ENCODE results near the gene ASB6. TPM values are rescaled to one million over a fixed set of nuclear protein-coding genes. Genes with fewer than 3 reads are reported as not detected.

ASB6 gene
- total RNA-seq, 1 experiment from 2014 or later: 21.0 TPM

DNA sequence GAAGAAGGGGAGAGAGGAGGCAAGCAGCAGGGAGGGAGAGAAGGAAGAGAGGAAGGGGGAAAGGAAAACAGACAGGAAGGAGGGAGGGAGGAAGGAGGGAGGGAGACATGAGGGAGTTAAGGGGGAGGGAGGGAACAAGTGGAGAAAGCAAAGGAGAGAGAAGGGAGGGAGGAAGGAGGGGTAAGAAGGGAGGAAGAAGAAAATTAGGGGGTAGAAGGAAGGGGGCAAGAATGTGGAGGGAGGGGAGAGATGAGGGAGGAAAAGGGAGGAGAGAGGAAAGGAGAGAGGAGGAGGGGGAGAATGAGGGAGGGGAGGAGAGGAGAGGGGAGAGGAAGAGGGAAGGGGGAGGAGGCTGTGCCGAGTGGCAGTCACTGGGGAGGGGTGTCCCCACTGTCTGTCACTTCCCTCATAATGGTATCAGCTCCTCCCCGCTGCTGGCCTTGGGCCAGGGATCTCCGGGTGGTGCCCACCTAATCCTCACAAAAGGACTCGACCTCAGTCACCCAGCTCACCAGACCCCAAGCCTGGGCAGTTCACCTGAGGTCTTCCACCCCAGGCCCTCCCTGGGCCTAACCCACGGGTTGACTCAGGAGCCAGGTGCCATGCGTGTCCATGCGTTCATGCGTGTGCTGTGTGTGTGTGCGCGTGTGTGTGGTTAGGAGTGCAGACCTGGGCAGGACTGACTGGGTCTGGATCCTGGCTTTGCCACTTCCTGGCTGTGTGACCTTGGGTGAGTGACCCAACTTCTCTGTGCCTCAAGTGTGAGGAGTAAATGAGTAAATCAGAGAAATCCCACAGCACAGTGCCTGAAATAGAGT, 39.1 kb downstream of the ASB6 start:
- Histone ChIP-seq H3K4me2 (ENCODE audit: insufficient read depth, insufficient read length, low read length) (no peak overlapping the region), H2BK12ac (ENCODE audit: insufficient read length, low read depth, low read length) (no peak overlapping the region), H4K8ac (replicated peaks; ENCODE audit: insufficient read length, low read depth, low read length) (no peak overlapping the region), H2BK15ac (ENCODE audit: low read depth, low read length) (no peak overlapping the region), H3K9ac (ENCODE audit: extremely low read depth, insufficient read length, low read length) (no peak overlapping the region), H3K23ac (ENCODE audit: insufficient read length, low read depth, low read length) (no peak overlapping the region), H3K27ac (ENCODE audit: insufficient read length, low read depth, low read length) (no peak overlapping the region), H3K9me3 (ENCODE audit: control insufficient read depth, low read depth, low read length) (no peaks in the 10 kb centered on the region), H3K18ac (ENCODE audit: insufficient read length, low read depth, low read length) (no peak overlapping the region), H3K4me1 (ENCODE audit: insufficient read depth, low read length) (peaks cover 7% of the 10 kb centered on the region; the same call in 1 of the 2 replicates), H3K79me2 (ENCODE audit: insufficient read depth, low read length) (no peaks in the 10 kb centered on the region), H3K27me3 (ENCODE audit: insufficient read depth, low read length) (0 out of 2 replicates have a peak, but pooled peaks cover 2% of the 10 kb centered on the region), H4K20me1 (ENCODE audit: control insufficient read depth, insufficient read depth, insufficient read length) (no peaks in the 10 kb centered on the region), H2AFZ (ENCODE audit: low read length) (no peak overlapping the region), H4K91ac (ENCODE audit: insufficient read length, low read depth, low read length) (no peak overlapping the region), H2BK120ac (ENCODE audit: low read depth, low read length, poor library complexity, severe bottlenecking) (no peak overlapping the region), H3K56ac (ENCODE audit: insufficient read length, low read depth, low read length) (no peak overlapping the region), H3K23me2 (ENCODE audit: insufficient read length, low read depth, low read length, poor library complexity, severe bottlenecking) (peaks cover 2% of the 10 kb centered on the region), H3T11ph (ENCODE audit: low read length) (no peak overlapping the region), H2BK5ac (ENCODE audit: insufficient read length, low read length) (no peak overlapping the region), H3K79me1 (ENCODE audit: insufficient read depth, low read depth, low read length, poor library complexity, severe bottlenecking) (no peaks in the 10 kb centered on the region), H4K5ac (ENCODE audit: insufficient read length, low read depth, low read length) (no peak overlapping the region), H2BK20ac (ENCODE audit: low read depth, low read length, poor library complexity, severe bottlenecking) (no peak overlapping the region), H2AK5ac (ENCODE audit: insufficient read length, low read length) (no peak overlapping the region), H3K14ac (ENCODE audit: insufficient read depth, low read length) (no peak overlapping the region), H3K4ac (ENCODE audit: low read depth, low read length) (no peak overlapping the region)
- WGBS (ENCODE audit: extremely low coverage, insufficient read length, low lambda C conversion rate): no CpG with 5 or more reads among the region's 10 CpGs
- H3K36me3 Mint-ChIP-seq (ENCODE audit: insufficient read depth in 1 of 3, low read depth in 3 of 3): no peaks in the 10 kb centered on the region
- no peak for DNase-seq
- peak overlapping the region in 1 of 2 experiments; percentile 34; a peak in 2 of 5 replicates for H3K4me3 Mint-ChIP-seq
- no peak for TF ChIP-seq CTCF (conservative IDR thresholded peaks at IDR 0.05)
- H3K4me1 Mint-ChIP-seq: peaks cover 27 to 37% of the 10 kb centered on the region in 2 experiments
- H3K27me3 Mint-ChIP-seq (ENCODE audit: low read depth): peaks cover 16% of the 10 kb centered on the region
- no peak overlapping the region for H3K27ac Mint-ChIP-seq
- H3K9me3 Mint-ChIP-seq: no peaks in the 10 kb centered on the region; a peak in 1 of 5 replicates

Measured in H9 (cell line).